Astrocyte (in vitro differentiated cells and primary cell): ENCODE results near the gene DNAJC8.

Source experiments
- CTCF ChIP-seq: IDR thresholded peaks from 2 replicates; pipeline ENCODE4 v1.5.1; 2011; ENCODE audit warnings: low read depth, mild to moderate bottlenecking, inconsistent platforms, low read length, moderate library complexity; ENCODE audit not compliant: insufficient read depth
- EZH2 ChIP-seq: IDR thresholded peaks from 2 replicates; pipeline ENCODE4 v1.6.1; 2012; ENCODE audit warnings: mild to moderate bottlenecking, low read length, inconsistent platforms; ENCODE audit not compliant: insufficient read depth

DNA sequence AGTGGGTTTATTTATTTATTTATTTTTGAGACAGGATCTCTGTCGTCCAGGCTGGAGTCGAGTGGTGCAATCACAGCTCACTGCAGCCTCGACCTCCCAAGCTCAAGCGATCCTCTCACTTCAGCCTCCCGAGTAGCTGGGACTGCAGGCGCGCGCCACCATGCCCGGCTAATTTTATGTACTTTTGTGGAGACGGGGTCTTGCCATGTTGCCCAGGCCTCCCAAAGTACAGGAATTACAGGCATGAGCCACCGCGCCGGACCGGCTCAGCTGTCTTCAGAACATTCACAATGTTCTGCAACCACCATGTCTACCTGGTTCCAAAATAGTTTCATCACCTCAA lies 406 bp upstream of the DNAJC8 start:
- TF ChIP-seq EZH2: no peak
- no peak for TF ChIP-seq CTCF
